RWPE1 (cell line): ENCODE data around the gene ECHDC1.

Source experiments
- CTCF ChIA-PET: fragments of 350-600 bp; sonication (Branson Sonifier 250); formaldehyde crosslinking; extraction: SDS; loops from one replicate; lab custom pipeline; 2021; lab: Yijun Ruan, JAX
- POLR2A ChIA-PET: fragments of 400-600 bp; formaldehyde crosslinking; extraction: SDS; loops from one replicate; lab custom pipeline; 2020; ENCODE audit warnings: antibody characterized with exemption; ENCODE audit not compliant: low non-redundant PET; lab: Yijun Ruan, JAX
- DNase-seq: peaks from one replicate; pipeline ENCODE4 v3.0.0; 2012; ENCODE audit warnings: low spot score
- H3K27ac ChIP-seq: fragments of 450-650 bp; 2 replicates; pipeline ENCODE4 v1.5.1; 2017
- TF ChIP-seq, protein P1 (sequence below): fragments of 450-650 bp; conservative IDR thresholded peaks from 2 replicates; pipeline ENCODE4 v1.5.1; 2017; ENCODE audit warnings: low read depth, mild to moderate bottlenecking

ECHDC1 gene

GRCh38 chr6:127247114-127248096 is 96.0 kb downstream of the ECHDC1 start:
- DNase-seq = no peak
- TF ChIP-seq, protein P1, sequence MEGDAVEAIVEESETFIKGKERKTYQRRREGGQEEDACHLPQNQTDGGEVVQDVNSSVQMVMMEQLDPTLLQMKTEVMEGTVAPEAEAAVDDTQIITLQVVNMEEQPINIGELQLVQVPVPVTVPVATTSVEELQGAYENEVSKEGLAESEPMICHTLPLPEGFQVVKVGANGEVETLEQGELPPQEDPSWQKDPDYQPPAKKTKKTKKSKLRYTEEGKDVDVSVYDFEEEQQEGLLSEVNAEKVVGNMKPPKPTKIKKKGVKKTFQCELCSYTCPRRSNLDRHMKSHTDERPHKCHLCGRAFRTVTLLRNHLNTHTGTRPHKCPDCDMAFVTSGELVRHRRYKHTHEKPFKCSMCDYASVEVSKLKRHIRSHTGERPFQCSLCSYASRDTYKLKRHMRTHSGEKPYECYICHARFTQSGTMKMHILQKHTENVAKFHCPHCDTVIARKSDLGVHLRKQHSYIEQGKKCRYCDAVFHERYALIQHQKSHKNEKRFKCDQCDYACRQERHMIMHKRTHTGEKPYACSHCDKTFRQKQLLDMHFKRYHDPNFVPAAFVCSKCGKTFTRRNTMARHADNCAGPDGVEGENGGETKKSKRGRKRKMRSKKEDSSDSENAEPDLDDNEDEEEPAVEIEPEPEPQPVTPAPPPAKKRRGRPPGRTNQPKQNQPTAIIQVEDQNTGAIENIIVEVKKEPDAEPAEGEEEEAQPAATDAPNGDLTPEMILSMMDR = no peak
- ChIA-PET CTCF (interaction anchor here (0.6 kb wide), 1 partner anchor 719 kb away, joined by 3 read pairs; no protein-coding TSS in a partner anchor), POLR2A (interaction anchor here (1.2 kb wide), 1 partner anchor 19 kb away, joined by 4 read pairs; the partner anchor contains the start of gene RNF146)
- no peak overlapping the region for H3K27ac ChIP-seq

GRCh38 chr6:127243501-127243900 is 99.9 kb downstream of the ECHDC1 start:
- CTCF ChIA-PET = no interaction called here
- no peak overlapping the region for H3K27ac ChIP-seq
- no peak for DNase-seq
- TF ChIP-seq, protein P1 = no peak
- POLR2A ChIA-PET = no interaction called here
